Cardiac fibroblast (primary cell): ENCODE data around the gene P2RX6.
"Not testable (repeated sequence)": the region's sequence is repeated elsewhere in the genome, so short reads cannot be mapped to it uniquely, and the experiment has no call there.

ENCODE experiments used
- DNase-seq, 2 donors: peaks; one replicate each; pipeline versions ENCODE4 v3.0.0 to v3.0.0-alpha.2; 2010; ENCODE audit warnings: low read depth in 2 of 2
- H3K4me3 ChIP-seq, 2 donors: replicated peaks in 1 of 2; 1 replicate in 1 of 2; 2 replicates in 1 of 2; pipeline ENCODE4 v1.5.1; 2011; ENCODE audit warnings: low read depth in 2 of 2, low read length in 2 of 2, mild to moderate bottlenecking in 2 of 2, moderate library complexity in 1 of 2
- TF ChIP-seq, protein P1 (sequence below): IDR thresholded peaks from one replicate; pipeline ENCODE4 v1.5.1; 2011; ENCODE audit warnings: low read depth, mild to moderate bottlenecking, low read length, inconsistent platforms

Gene P2RX6

GRCh38 chr22:21051831-21052400, 37.0 kb downstream of the P2RX6 start:
- DNase-seq, result no peak
- TF ChIP-seq, protein P1, sequence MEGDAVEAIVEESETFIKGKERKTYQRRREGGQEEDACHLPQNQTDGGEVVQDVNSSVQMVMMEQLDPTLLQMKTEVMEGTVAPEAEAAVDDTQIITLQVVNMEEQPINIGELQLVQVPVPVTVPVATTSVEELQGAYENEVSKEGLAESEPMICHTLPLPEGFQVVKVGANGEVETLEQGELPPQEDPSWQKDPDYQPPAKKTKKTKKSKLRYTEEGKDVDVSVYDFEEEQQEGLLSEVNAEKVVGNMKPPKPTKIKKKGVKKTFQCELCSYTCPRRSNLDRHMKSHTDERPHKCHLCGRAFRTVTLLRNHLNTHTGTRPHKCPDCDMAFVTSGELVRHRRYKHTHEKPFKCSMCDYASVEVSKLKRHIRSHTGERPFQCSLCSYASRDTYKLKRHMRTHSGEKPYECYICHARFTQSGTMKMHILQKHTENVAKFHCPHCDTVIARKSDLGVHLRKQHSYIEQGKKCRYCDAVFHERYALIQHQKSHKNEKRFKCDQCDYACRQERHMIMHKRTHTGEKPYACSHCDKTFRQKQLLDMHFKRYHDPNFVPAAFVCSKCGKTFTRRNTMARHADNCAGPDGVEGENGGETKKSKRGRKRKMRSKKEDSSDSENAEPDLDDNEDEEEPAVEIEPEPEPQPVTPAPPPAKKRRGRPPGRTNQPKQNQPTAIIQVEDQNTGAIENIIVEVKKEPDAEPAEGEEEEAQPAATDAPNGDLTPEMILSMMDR, result no peak
- no peak overlapping the region for H3K4me3 ChIP-seq

DNA sequence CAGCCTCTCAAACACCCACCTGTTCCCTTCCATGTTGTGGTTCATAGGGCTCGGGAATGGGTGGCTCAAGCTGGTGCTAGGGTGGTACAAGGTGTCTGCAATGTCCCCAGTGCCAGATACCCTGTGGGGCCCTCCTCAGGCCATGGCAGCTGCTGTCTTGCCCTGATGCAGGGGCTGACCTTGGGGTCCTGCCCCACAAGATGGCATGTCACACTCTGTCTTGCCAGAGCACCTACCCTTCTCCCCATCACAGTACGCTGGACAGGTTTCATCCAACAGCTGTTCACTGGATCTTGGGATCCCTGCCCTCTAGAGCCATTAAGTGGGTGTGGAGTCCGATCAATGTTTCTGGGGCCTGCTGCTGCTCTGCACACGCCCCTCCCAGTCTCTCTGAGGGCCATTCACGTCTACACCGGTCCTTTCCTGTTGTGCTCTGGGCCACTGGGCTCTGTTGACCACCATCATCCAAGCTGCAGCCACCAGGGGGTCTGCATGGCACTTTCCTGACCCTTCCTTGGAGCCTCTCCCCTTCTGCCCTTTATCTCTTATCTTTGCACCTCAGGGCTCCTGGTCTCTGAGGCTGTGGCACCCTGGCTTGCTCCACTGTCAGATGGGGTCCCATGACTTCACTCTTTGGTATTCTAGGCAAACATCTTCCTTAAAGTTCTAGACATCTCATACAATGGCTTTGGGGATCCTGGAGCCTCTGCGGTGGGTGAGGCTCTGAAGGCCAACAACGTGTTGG, 37.9 kb downstream of the P2RX6 start:
- DNase-seq, result no peak
- H3K4me3 ChIP-seq, result no peak overlapping the region
- TF ChIP-seq, protein P1, result no peak

DNA sequence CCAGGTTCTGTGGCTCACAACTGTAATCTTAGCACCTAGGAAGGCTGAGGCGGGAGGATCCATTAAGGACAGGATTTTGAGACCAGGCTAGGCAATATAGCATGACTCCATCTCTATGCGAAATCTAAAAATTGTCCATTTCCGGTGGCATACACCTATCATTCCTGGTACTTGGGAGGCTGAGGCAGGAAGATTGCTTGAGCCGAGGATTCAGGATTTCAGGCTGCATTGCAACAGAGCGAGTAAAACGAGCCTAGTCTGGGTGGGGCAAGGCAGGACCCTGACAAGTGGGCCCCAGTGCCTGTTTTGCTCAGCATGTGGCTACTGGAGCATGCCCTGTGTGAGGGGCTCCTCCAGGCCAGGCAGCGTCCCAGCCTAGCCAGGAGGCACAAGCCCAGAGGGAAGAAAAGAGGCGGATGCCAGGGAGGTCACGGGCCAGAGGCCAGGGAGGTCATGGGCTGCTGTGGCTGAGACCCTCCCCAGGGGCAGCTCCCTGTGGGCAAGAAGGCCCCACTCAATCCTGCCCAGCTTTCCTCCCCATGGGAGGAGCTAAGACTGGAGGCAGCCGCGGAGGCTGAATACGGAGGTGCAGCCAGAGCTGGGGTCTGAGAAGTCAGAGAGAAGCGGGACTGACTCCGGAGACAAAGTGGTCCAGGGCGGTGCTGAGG, 39.2 kb downstream of the P2RX6 start:
- H3K4me3 ChIP-seq, result no peak overlapping the region
- TF ChIP-seq, protein P1, result no peak
- DNase-seq, result no peak

DNA sequence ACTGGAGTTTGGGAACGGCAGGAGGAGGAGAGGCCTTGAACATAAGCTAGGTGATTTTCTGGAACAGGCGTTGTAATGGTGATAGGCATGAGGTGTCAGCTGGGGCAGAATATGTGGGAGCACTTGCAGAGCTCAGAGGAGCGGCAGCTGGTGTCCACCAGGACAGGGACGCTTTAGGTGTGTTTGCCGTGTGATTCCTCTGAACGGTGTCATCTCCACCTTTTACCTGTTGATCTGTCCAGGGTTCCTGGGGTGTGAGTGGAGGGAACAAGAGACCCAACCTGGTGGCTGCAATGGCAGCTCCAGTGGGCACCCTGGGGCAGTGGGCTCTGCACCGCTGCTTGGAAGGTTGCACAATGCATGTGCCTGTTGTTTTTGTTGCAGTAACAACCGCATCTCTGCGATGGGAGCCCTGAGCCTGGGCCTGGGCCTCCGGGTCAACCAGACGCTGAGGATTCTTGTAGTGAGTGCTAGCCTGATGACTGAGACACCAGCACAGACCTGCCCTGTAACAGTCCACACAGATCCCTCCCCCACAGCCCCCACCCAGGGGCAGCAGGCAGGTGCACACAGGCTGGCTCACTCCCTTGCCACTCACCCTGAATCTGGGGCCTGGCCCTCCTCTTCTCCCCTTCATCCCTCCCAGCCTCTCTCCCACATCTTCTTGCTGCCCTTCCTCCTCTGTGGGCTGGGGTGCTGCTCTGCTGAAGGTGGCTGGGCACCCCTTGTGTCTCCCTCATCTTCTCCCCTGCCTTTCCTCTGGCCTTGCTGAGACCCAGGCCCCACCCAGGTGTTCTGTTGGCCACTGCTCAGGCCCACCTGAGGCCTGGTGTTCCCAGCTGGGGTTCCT, 40.0 kb downstream of the P2RX6 start:
- no peak for DNase-seq
- H3K4me3 ChIP-seq, result no peak overlapping the region
- TF ChIP-seq, protein P1, result no peak

DNA sequence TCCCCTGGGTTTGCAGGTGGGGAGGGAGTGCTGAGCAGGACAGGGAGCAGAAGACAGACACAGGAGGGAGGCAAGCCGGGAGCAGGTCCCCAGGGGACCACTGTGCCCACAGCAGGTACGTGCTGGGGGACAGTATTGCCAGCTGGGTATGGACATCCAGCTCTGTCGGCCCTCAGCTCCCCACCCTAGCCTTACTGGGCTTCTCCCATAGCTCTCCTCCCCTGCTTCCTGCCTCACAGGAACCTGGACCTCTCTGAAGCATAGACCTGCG, 40.5 kb downstream of the P2RX6 start:
- no peak for DNase-seq
- H3K4me3 ChIP-seq, result no peak overlapping the region
- TF ChIP-seq, protein P1, result no peak

DNA sequence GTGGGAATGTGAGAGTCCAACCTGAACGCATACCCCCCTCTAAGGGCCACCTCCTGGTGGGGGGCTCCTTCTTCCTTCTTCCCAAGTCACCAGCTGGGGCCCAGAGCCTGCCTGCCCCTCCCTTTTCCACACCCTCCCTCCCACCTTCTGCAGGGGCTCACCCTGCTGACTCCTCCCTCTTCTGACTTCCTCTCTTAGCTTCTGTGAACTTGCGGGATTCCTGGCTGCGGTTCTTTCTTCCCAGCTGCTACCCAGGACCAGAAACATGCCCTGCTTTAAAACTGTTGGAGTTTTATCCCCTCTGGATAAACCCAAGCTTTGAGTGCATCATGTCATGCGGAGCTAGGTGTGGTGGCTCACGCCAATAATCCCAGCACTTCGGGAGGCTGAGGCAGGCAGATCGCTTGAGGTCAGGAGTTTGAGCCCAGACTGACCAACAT, 40.9 kb downstream of the P2RX6 start:
- H3K4me3 ChIP-seq, result no peak overlapping the region
- DNase-seq, result no peak

GRCh38 chr22:21060363-21060762, 45.4 kb downstream of the P2RX6 start:
- DNase-seq, H3K4me3 ChIP-seq: not testable (repeated sequence)

More for the DNA sequence above, 40.9 kb downstream of the P2RX6 start:
- TF ChIP-seq, protein P1, result no peak

DNA sequence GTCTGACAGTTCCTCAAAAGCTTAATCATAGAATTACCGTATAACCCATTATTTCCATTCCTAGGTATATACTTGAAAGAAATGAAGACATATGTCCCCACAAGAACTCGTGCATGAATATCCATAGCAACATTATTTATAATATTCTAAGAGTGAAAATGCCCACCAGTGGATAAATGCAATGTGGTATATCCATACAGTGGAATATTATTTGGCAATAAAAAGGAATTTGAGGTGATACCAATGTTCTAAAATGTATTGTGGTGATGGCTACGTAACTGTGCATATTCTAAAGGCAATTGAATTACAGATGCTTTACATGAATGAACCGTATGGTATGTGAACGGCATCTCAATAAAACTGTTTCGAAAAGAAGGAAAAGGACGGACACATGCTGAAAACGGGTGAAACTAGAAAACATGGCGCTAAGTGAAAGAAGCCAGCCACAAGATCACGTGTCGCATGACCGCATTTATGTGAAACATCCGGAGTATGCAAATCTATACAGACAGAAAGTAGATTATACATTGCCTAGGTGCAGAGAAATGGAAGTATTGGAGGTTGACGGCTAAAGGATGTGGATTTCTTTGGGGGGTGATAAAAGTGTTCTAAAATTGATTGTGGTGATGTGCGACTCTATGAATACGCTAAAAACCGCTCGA, 46.8 kb downstream of the P2RX6 start:
- H3K4me3 ChIP-seq, DNase-seq: not testable (repeated sequence)

- H3K4me3 ChIP-seq, DNase-seq: not testable (repeated sequence)
These were observed 49.5 kb downstream of the P2RX6 start for GRCh38 chr22:21064425-21064824.
